CD4-positive, alpha-beta T cell treated with Interleukin-17A for 1 hour (primary cell): ENCODE data around the gene RBM34.
"Not testable (repeated sequence)": the region's sequence is repeated elsewhere in the genome, so short reads cannot be mapped to it uniquely, and the experiment has no call there.

Source experiments
- DNase-seq: peaks from one replicate; pipeline ENCODE4 v3.0.0-alpha.2; 2020

RBM34 gene

DNA sequence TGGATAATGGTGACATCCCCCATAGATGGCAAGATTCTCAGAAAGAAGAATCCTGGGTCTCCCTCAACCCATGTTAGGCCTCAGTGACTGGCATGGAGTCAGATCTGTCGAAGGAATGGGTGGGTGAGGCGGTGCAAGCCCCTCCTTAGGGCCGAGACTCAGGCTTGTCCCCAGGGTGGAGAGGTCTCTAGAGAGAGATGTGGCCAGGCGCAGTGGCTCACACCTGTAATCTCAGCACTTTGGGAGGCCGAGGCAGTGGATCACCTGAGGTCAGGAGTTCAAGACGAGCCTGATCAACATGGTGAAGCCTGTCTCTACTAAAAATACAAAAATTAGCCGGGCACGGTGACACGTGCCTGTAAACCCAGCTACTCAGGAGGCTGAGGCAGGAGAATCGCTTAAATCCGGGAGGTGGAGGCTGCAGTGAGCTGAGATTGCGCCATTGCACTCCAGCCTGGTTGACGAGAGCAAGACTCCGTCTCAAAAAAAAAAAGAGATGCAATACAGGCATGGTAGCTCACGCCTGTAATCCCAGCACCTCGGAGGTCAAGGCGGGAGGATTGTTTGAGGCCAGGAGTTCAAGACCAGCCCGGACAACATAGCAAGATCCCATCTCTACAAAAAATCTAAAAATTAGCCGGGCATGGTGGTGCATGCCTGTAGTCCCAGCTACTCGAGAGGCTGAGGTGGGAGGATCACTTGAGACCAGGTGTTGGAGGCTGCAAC is 69.6 kb downstream of the RBM34 start:
- DNase-seq = not testable (repeated sequence)

DNA sequence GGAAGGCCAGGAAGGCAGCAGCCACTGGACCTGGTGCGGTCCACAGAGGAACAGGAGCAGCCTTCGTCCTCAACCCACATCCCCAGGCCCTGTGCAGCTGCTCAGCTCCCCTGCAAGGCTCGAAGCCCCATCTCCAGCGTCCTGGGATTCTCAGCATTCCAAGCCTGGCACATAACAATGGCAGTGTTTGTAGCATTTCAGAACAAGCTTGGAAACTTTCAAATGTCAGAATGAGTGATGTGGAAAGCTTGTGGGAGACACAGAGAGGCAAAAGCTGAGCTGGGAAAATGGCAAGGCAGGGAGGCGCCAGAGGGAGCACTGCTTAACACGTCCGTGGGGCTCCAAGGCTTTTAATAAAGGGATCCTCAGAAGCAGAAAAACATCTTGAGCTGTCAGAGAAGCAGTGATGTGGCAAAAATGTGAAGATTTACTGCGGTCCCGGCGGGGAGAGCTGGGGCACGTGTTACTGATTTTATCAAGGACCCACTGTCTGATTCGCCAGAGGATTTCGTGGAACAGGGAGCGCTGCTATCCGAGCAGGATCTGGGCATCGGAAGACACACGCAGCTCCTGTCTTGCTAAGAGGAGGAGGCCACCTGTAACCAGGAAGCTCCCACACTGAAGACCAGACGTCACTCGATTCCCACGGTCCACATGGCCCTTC is 70.5 kb downstream of the RBM34 start:
- DNase-seq = no peak

GRCh38 chr1:235088907-235089306 is 72.1 kb downstream of the RBM34 start:
- DNase-seq = no peak

DNA sequence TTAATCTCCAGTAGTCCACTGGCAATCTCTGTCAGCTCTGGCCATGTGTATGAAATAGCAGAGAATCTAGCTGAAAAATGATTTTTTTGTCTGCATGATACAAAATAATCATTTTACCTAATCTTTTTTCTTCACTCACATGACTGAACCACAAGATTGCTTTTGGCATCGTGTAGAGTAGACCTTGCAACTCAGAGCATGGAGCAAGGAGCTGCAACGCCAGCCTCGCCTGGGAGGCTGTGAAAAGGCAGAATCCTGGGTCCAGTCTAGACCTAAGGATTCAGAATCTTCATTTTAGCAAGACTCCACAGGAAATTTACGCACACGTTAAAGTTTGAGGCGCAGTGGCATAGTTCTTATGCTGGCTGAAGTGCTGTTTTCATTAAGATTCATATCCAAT is 72.6 kb downstream of the RBM34 start:
- DNase-seq = no peak

DNA sequence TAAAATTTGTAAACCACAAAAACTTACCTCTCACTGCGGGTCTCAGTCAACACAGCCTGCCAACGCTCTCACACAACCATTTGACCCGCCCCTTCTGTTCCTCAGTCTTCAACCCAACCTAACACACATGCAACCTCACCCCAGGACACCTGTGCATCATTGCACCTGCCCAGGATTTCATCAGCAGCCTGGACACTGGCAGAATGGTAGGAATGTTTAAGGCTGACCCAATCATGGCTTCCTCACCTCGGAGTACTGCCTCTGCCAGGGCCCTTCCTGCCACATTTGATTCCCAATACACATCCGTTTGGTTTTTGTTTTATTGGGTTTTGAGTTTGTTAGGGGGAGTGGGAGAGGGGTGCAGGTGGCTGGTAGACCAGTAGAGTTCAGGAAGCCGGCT is 73.1 kb downstream of the RBM34 start:
- no peak for DNase-seq

GRCh38 chr1:235085411-235086117 is 75.5 kb downstream of the RBM34 start:
- not testable (repeated sequence) for DNase-seq
